HepG2 (cell line): ENCODE results near the gene RDH14. TPM values are rescaled to one million over a fixed set of nuclear protein-coding genes. Genes with fewer than 3 reads are reported as not detected.

Experiments used
- ATAC-seq: fragments of 200-7000 bp; cut with Tn5 transposase; 3 replicates; pipeline ENCODE4 v1.9.1; 2020; ENCODE audit warnings: mild to moderate bottlenecking, moderate library complexity
- BruUV-seq: library from RNA; stranded (reverse); fragments of 400-500 nt; replicated peaks from 2 replicates; lab custom pipeline; 2021; lab: Mats Ljungman, UMichigan
- CTCF ChIA-PET: fragments of 300-600 bp; formaldehyde crosslinking; extraction: SDS; loops from one replicate; lab custom pipeline; 2021; ENCODE audit warnings: low total read pairs, inconsistent platforms, low intra/inter-chr PET ratio; lab: Yijun Ruan, JAX
- POLR2A ChIA-PET: fragments of 350-600 bp; sonication (Branson Sonifier 250); formaldehyde crosslinking; loops from one replicate; lab custom pipeline; 2020; ENCODE audit warnings: antibody characterized with exemption, inconsistent platforms; lab: Yijun Ruan, JAX
- DNase-seq: peaks from one replicate; pipeline ENCODE4 v3.0.0-alpha.2; 2015; ENCODE audit warnings: low spot score
- FAIRE-seq: peaks from 3 replicates; lab custom pipeline; 2011; peaks lifted over from hg19 to GRCh38; lab: Jason Lieb, UNC
- H2AFZ ChIP-seq: one replicate; pipeline ENCODE4 v1.6.1; 2011; ENCODE audit warnings: low read length, inconsistent platforms
- H3K27ac ChIP-seq: fragments of 300-600 bp; 3 replicates; pipeline ENCODE4 v1.8.0; 2011; ENCODE audit warnings: mixed run types, mild to moderate bottlenecking, mixed read lengths, low read length, inconsistent platforms; ENCODE audit not compliant: insufficient read depth; ENCODE audit errors: extremely low read length
- H3K27me3 ChIP-seq, 2 experiments: fragments of 200-600 bp in 1 of 2; 2 replicates in 1 of 2; 3 replicates in 1 of 2; pipeline versions ENCODE4 v1.6.0 to v1.8.0; 2011; ENCODE audit warnings: low read length in 2 of 2, mild to moderate bottlenecking in 2 of 2, moderate library complexity in 2 of 2, inconsistent platforms in 1 of 2; ENCODE audit not compliant: insufficient read depth in 2 of 2, control insufficient read depth in 1 of 2
- H3K36me3 ChIP-seq, 2 experiments: fragments of 200-600 bp in 1 of 2; replicated peaks in 1 of 2; 2 replicates in 1 of 2; 3 replicates in 1 of 2; pipeline versions ENCODE4 v1.5.1 to v1.8.0; 2011; ENCODE audit warnings: low read length in 2 of 2, inconsistent platforms in 1 of 2; ENCODE audit not compliant: insufficient read depth in 2 of 2, control insufficient read depth in 1 of 2
- H3K4me1 ChIP-seq: 2 replicates; pipeline ENCODE4 v1.5.1; 2012; ENCODE audit warnings: low read length, inconsistent platforms; ENCODE audit not compliant: insufficient read depth
- H3K4me2 ChIP-seq: 2 replicates; pipeline ENCODE4 v1.6.0; 2011; ENCODE audit warnings: low read depth, low read length, inconsistent platforms
- H3K4me3 ChIP-seq, 3 experiments: fragments of 200-600 bp in 1 of 3; sonication (generic), shearing (Covaris generic) in 1 of 3; replicated peaks in 1 of 3; 2 replicates each; pipeline ENCODE4 v1.5.1; 2011 to 2016; ENCODE audit warnings: low read length in 3 of 3, inconsistent platforms in 2 of 3, low read depth in 2 of 3, mild to moderate bottlenecking in 2 of 3, control low read depth in 1 of 3, mixed read lengths in 1 of 3; ENCODE audit not compliant: insufficient read depth in 1 of 3
- H3K79me2 ChIP-seq: one replicate; pipeline ENCODE4 v1.6.1; 2011; ENCODE audit warnings: low read length, inconsistent platforms; ENCODE audit not compliant: insufficient read depth
- H3K9ac ChIP-seq: 2 replicates; pipeline ENCODE4 v1.6.0; 2011; ENCODE audit warnings: mild to moderate bottlenecking, low read depth, low read length, inconsistent platforms; ENCODE audit not compliant: insufficient read depth
- H3K9me3 ChIP-seq: 2 replicates; pipeline ENCODE4 v1.5.1; 2012; ENCODE audit warnings: mild to moderate bottlenecking, low read length
- H4K20me1 ChIP-seq: 2 replicates; pipeline ENCODE4 v1.6.0; 2011; ENCODE audit warnings: inconsistent platforms, mild to moderate bottlenecking, low read length, moderate library complexity; ENCODE audit not compliant: insufficient read depth
- ERF ChIP-seq: IDR thresholded peaks from 2 replicates; pipeline ENCODE4 v1.6.1; 2018; ENCODE audit warnings: missing biosample characterization, missing genetic modification reagents
- GFI1 ChIP-seq: sonication (generic); formaldehyde crosslinking; IDR thresholded peaks from 2 replicates; pipeline ENCODE4 v1.5.0; 2020; ENCODE audit warnings: missing genetic modification reagents, mild to moderate bottlenecking, borderline replicate concordance
- HBP1 ChIP-seq: IDR thresholded peaks from 2 replicates; pipeline ENCODE4 v1.6.1; 2016; ENCODE audit warnings: low read depth, control low read depth
- MAF1 ChIP-seq: sonication (generic); formaldehyde crosslinking; IDR thresholded peaks from 2 replicates; pipeline ENCODE4 v1.5.0; 2020; ENCODE audit warnings: missing genetic modification reagents, borderline replicate concordance
- MYC ChIP-seq: sonication (generic); formaldehyde crosslinking; IDR thresholded peaks from 2 replicates; pipeline ENCODE4 v1.9.0; 2021; ENCODE audit warnings: missing genetic modification reagents, borderline replicate concordance
- NCOA1 ChIP-seq: sonication (generic); formaldehyde crosslinking; IDR thresholded peaks from 2 replicates; pipeline ENCODE4 v1.9.0; 2021; ENCODE audit warnings: missing genetic modification reagents
- POLR2G ChIP-seq: fragments of 200-400 bp; formaldehyde crosslinking; IDR thresholded peaks from 2 replicates; pipeline ENCODE4 v1.6.1; 2018; ENCODE audit warnings: mild to moderate bottlenecking, low read depth, low read length, moderate library complexity
- PPARG ChIP-seq: conservative IDR thresholded peaks from 2 replicates; pipeline ENCODE4 v1.6.1; 2016; ENCODE audit warnings: missing biosample characterization, missing genetic modification reagents
- SP2 ChIP-seq: sonication (generic); formaldehyde crosslinking; IDR thresholded peaks from 2 replicates; pipeline ENCODE4 v1.5.1; 2020; ENCODE audit warnings: mild to moderate bottlenecking, missing genetic modification reagents
- ZNF343 ChIP-seq: sonication (generic); formaldehyde crosslinking; IDR thresholded peaks from 2 replicates; pipeline ENCODE4 v1.4.0; 2020; ENCODE audit warnings: mild to moderate bottlenecking, missing genetic modification reagents
- ZNF580 ChIP-seq: IDR thresholded peaks from 2 replicates; pipeline ENCODE4 v1.6.1; 2016; ENCODE audit warnings: low read depth, borderline replicate concordance
- WGBS: methylation state at CpG from one replicate; pipeline ENCODE4 v1.1.6; 2017; ENCODE audit warnings: low lambda C conversion rate; 5-methylcytosine and 5-hydroxymethylcytosine counted together
- in situ Hi-C: cut with HindIII; loops from 2 replicates; pipeline ENCODE4 v1.10.0; 2017; ENCODE audit warnings: low pct_unique_long_range_greater_than_20kb; ENCODE audit not compliant: extremely low pct_ligation_motif_present
- intact Hi-C: fragments of 100-400 bp; cut with micrococcal nuclease; formaldehyde crosslinking; loops from one replicate; pipeline ENCODE4 v1.10.0; 2022; ENCODE audit not compliant: unreplicated experiment
- polyA plus RNA-seq, 8 experiments: library from polyadenylated mRNA; depleted of rRNA in 3 of 8; stranded (reverse) in 7 of 8; unstranded in 1 of 8; fragments of >200 nt; fragmentation: Illumina TruSeq in 4 of 8; extraction: Trizol in 4 of 8; gene quantifications; 2 replicates each; pipeline versions ENCODE4 v1.2.1 to v1.2.3, GENCODE V29; 2011 to 2016; ENCODE audit warnings: low read depth in 4 of 8, missing spikeins in 1 of 8, mixed read lengths in 1 of 8; ENCODE audit not compliant: insufficient read depth in 1 of 8
- total RNA-seq, 5 experiments: library from RNA; depleted of rRNA; stranded (reverse); fragments of >200 nt; fragmentation: Illumina TruSeq; extraction: Trizol; gene quantifications; 2 replicates each; pipeline ENCODE4 v1.2.3, GENCODE V29; 2016; ENCODE audit warnings: low read depth in 1 of 5

The RDH14 gene
- total and polyA plus RNA-seq, 2 of the 13 experiments (the other 11 are each of a cell fraction or from before 2014, with no cell fraction given), result 27.4 to 39.9 TPM

GRCh38 chr2:18596993-18597392 is 36.5 kb upstream of the RDH14 start:
- Histone ChIP-seq H2AFZ (no peak overlapping the region), H3K9me3 (no peaks in the 10 kb centered on the region), H3K4me1 (no peaks in the 10 kb centered on the region), H3K9ac (no peak overlapping the region), H4K20me1 (no peaks in the 10 kb centered on the region), H3K27ac (no peak overlapping the region), H3K36me3 (no peaks in the 10 kb centered on the region), H3K4me3 (no peak overlapping the region), H3K79me2 (no peaks in the 10 kb centered on the region), H3K4me2 (no peak overlapping the region), H3K27me3 (no peaks in the 10 kb centered on the region)
- 55% methylated on average over 3 of the region's 3 CpGs for WGBS
- ATAC-seq, result no peak
- in situ Hi-C loops, result no loop called here
- no TSS peak for BruUV-seq
- no peak for DNase-seq
- TF ChIP-seq GFI1, result no peak
- no peak for TF ChIP-seq ERF (CRISPR knock-in tag)
- TF ChIP-seq HBP1 (CRISPR knock-in tag), result no peak
- no peak for TF ChIP-seq MAF1
- no peak for TF ChIP-seq POLR2G
- TF ChIP-seq ZNF343 (CRISPR knock-in tag), result no peak
- no peak for TF ChIP-seq SP2 (CRISPR knock-in tag)
- no peak for TF ChIP-seq NCOA1 (CRISPR knock-in tag)
- no peak for TF ChIP-seq PPARG (CRISPR knock-in tag)
- no peak for TF ChIP-seq MYC
- TF ChIP-seq ZNF580 (CRISPR knock-in tag), result no peak
- POLR2A ChIA-PET, result no interaction called here
- FAIRE-seq, result no peak
- CTCF ChIA-PET, result no interaction called here
- intact Hi-C loops, result no loop called here
